ENCODE results near the gene NPDC1. TPM values are rescaled to one million over a fixed set of nuclear protein-coding genes. Genes with fewer than 3 reads are reported as not detected.

The NPDC1 gene
- total and polyA plus RNA-seq, 3 experiments from 2014 or later = 24.6 to 38.4 (median 27.5) TPM

GRCh38 chr9:137084526-137084925, 38.5 kb upstream of the NPDC1 start:
- CTCF ChIA-PET = interaction anchor here (1.0 to 2.5 kb wide), 2 partner anchors 14 to 20 kb away, joined by 3 to 8 read pairs; partner anchors contain the start of gene SAPCD2
- Mint-ChIP-seq H3K9me3 (no peaks in the 10 kb centered on the region), H3K4me3 (peak overlapping the region in 2 of 7 donors; percentile 15 to 73)

GRCh38 chr9:137083394-137084004, 37.5 kb upstream of the NPDC1 start:
- peak overlapping the region in 2 of 7 donors; percentile 12 to 61 for H3K4me3 Mint-ChIP-seq
- peaks cover 0 to 32% (median 0%) of the 10 kb centered on the region in 3 donors for H3K36me3 Mint-ChIP-seq
- H3K27ac ChIP-seq (ENCODE audit: low read depth, low read length) = no peak overlapping the region
- no peaks in the 10 kb centered on the region for H3K9me3 ChIP-seq (ENCODE audit: low read length)
- peaks cover 22% of the 10 kb centered on the region for H3K4me1 ChIP-seq (ENCODE audit: insufficient read depth, low read length)
- peaks cover 18 to 29% (median 18%) of the 10 kb centered on the region in 3 donors for H3K4me1 Mint-ChIP-seq
- H3K27ac Mint-ChIP-seq = peak overlapping the region in 1 of 8 donors; percentile 14
- peaks cover 3% of the 10 kb centered on the region for H3K36me3 ChIP-seq (ENCODE audit: insufficient read depth, low read length)
- H3K4me3 ChIP-seq (ENCODE audit: low read length) = no peak overlapping the region
- CTCF ChIA-PET = interaction anchor here (1.0 to 1.6 kb wide), 2 partner anchors 13 to 15 kb away, joined by 3 to 6 read pairs; partner anchors contain the start of gene SAPCD2
- POLR2A ChIA-PET = interaction anchor here (1.3 kb wide), 1 partner anchor 12 kb away, joined by 4 read pairs; no protein-coding TSS in a partner anchor
- H3K27me3 Mint-ChIP-seq = no peaks in the 10 kb centered on the region
- no peaks in the 10 kb centered on the region for H3K27me3 ChIP-seq (ENCODE audit: insufficient read depth, low read length, poor library complexity, severe bottlenecking)
- no peak for DNase-seq
- no peaks in the 10 kb centered on the region for H3K9me3 Mint-ChIP-seq

More at GRCh38 chr9:137084526-137084925, 38.5 kb upstream of the NPDC1 start:
- Histone ChIP-seq H3K9me3 (ENCODE audit: low read length) (no peaks in the 10 kb centered on the region), H3K36me3 (ENCODE audit: insufficient read depth, low read length) (peaks cover 3% of the 10 kb centered on the region), H3K27me3 (ENCODE audit: insufficient read depth, low read length, poor library complexity, severe bottlenecking) (no peaks in the 10 kb centered on the region), H3K27ac (ENCODE audit: low read depth, low read length) (no peak overlapping the region), H3K4me3 (ENCODE audit: low read length) (no peak overlapping the region), H3K4me1 (ENCODE audit: insufficient read depth, low read length) (peaks cover 19% of the 10 kb centered on the region)
- Mint-ChIP-seq H3K4me1 (peaks cover 21 to 39% (median 25%) of the 10 kb centered on the region in 3 donors), H3K36me3 (peaks cover 0 to 42% (median 4%) of the 10 kb centered on the region in 3 donors), H3K27ac (no peak overlapping the region), H3K27me3 (no peaks in the 10 kb centered on the region)
- POLR2A ChIA-PET = interaction anchor here (1.3 to 3.0 kb wide), 2 partner anchors 11 to 14 kb away, joined by 4 to 29 read pairs; partner anchors contain the start of gene SAPCD2
- no peak for DNase-seq

- peaks cover 0 to 28% (median 0%) of the 10 kb centered on the region in 3 donors for H3K36me3 Mint-ChIP-seq
- DNase-seq = no peak
- no peak overlapping the region for H3K4me3 Mint-ChIP-seq
- H3K4me1 ChIP-seq (ENCODE audit: insufficient read depth, low read length) = peaks cover 22% of the 10 kb centered on the region
- H3K27me3 ChIP-seq (ENCODE audit: insufficient read depth, low read length, poor library complexity, severe bottlenecking) = no peaks in the 10 kb centered on the region
- H3K4me3 ChIP-seq (ENCODE audit: low read length) = no peak overlapping the region
- CTCF ChIA-PET = interaction anchor here (1.6 kb wide), 1 partner anchor 15 kb away, joined by 6 read pairs; no protein-coding TSS in a partner anchor
- H3K27ac ChIP-seq (ENCODE audit: low read depth, low read length) = no peak overlapping the region
- peaks cover 3% of the 10 kb centered on the region for H3K36me3 ChIP-seq (ENCODE audit: insufficient read depth, low read length)
- POLR2A ChIA-PET = interaction anchor here (1.3 kb wide), 1 partner anchor 13 kb away, joined by 4 read pairs; no protein-coding TSS in a partner anchor
- H3K9me3 Mint-ChIP-seq = no peaks in the 10 kb centered on the region
- no peaks in the 10 kb centered on the region for H3K9me3 ChIP-seq (ENCODE audit: low read length)
- H3K27me3 Mint-ChIP-seq = no peaks in the 10 kb centered on the region
- H3K4me1 Mint-ChIP-seq = peaks cover 12 to 23% (median 13%) of the 10 kb centered on the region in 3 donors
- H3K27ac Mint-ChIP-seq = peak overlapping the region in 1 of 8 donors; percentile 14
Observed at GRCh38 chr9:137082925-137083290, 36.9 kb upstream of the NPDC1 start.

- H3K27ac ChIP-seq (ENCODE audit: low read depth, low read length) = no peak overlapping the region
- no peak for DNase-seq
- H3K27ac Mint-ChIP-seq = no peak overlapping the region
- no peaks in the 10 kb centered on the region for H3K27me3 ChIP-seq (ENCODE audit: insufficient read depth, low read length, poor library complexity, severe bottlenecking)
- ChIA-PET CTCF (interaction anchor here (1.1 to 1.6 kb wide), 3 partner anchors 12 to 19 kb away, joined by 3 to 6 read pairs (median 4); partner anchors contain the start of gene SAPCD2), POLR2A (no interaction called here)
- no peak overlapping the region for H3K4me3 ChIP-seq (ENCODE audit: low read length)
- H3K4me1 Mint-ChIP-seq = peaks cover 7 to 17% (median 8%) of the 10 kb centered on the region in 3 donors
- H3K9me3 ChIP-seq (ENCODE audit: low read length) = no peaks in the 10 kb centered on the region
- peaks cover 17% of the 10 kb centered on the region for H3K4me1 ChIP-seq (ENCODE audit: insufficient read depth, low read length)
- H3K4me3 Mint-ChIP-seq = peak overlapping the region in 1 of 7 donors; percentile 36
- H3K36me3 ChIP-seq (ENCODE audit: insufficient read depth, low read length) = peaks cover 3% of the 10 kb centered on the region
- H3K36me3 Mint-ChIP-seq = peaks cover 0 to 25% (median 0%) of the 10 kb centered on the region in 3 donors
- H3K9me3 Mint-ChIP-seq = no peaks in the 10 kb centered on the region
- no peaks in the 10 kb centered on the region for H3K27me3 Mint-ChIP-seq
Observed at GRCh38 chr9:137082222-137082924, 36.4 kb upstream of the NPDC1 start.

- Histone ChIP-seq H3K36me3 (ENCODE audit: insufficient read depth, low read length) (peaks cover 3% of the 10 kb centered on the region), H3K9me3 (ENCODE audit: low read length) (no peaks in the 10 kb centered on the region), H3K27ac (ENCODE audit: low read depth, low read length) (no peak overlapping the region), H3K4me3 (ENCODE audit: low read length) (no peak overlapping the region), H3K27me3 (ENCODE audit: insufficient read depth, low read length, poor library complexity, severe bottlenecking) (no peaks in the 10 kb centered on the region), H3K4me1 (ENCODE audit: insufficient read depth, low read length) (peaks cover 9% of the 10 kb centered on the region)
- Mint-ChIP-seq H3K27me3 (no peaks in the 10 kb centered on the region), H3K9me3 (no peaks in the 10 kb centered on the region), H3K27ac (no peak overlapping the region), H3K4me1 (peaks cover 2 to 10% (median 4%) of the 10 kb centered on the region in 3 donors), H3K4me3 (peak overlapping the region in 1 of 7 donors; percentile 46), H3K36me3 (peaks cover 0 to 20% (median 0%) of the 10 kb centered on the region in 3 donors)
- ChIA-PET CTCF (interaction anchor here (0.8 to 1.3 kb wide), 2 partner anchors 13 kb away, joined by 3 to 5 read pairs; no protein-coding TSS in a partner anchor), POLR2A (no interaction called here)
- DNase-seq = no peak
Observed at GRCh38 chr9:137080260-137081122, 34.5 kb upstream of the NPDC1 start.

- no peak overlapping the region for H3K27ac Mint-ChIP-seq
- no peak for DNase-seq
- no peaks in the 10 kb centered on the region for H3K9me3 ChIP-seq (ENCODE audit: low read length)
- peaks cover 0 to 20% (median 0%) of the 10 kb centered on the region in 3 donors for H3K36me3 Mint-ChIP-seq
- no peak overlapping the region for H3K27ac ChIP-seq (ENCODE audit: low read depth, low read length)
- H3K9me3 Mint-ChIP-seq = no peaks in the 10 kb centered on the region
- ChIA-PET POLR2A (no interaction called here), CTCF (interaction anchor here (1.3 to 1.4 kb wide), 2 partner anchors 9 to 12 kb away, joined by 4 to 5 read pairs; partner anchors contain the start of gene SAPCD2)
- H3K4me1 ChIP-seq (ENCODE audit: insufficient read depth, low read length) = peaks cover 7% of the 10 kb centered on the region
- peaks cover 0 to 5% (median 2%) of the 10 kb centered on the region in 3 donors for H3K4me1 Mint-ChIP-seq
- H3K4me3 Mint-ChIP-seq = peak overlapping the region in 5 of 7 donors; percentile 43 to 81 (median 45)
- H3K27me3 Mint-ChIP-seq = no peaks in the 10 kb centered on the region
- H3K27me3 ChIP-seq (ENCODE audit: insufficient read depth, low read length, poor library complexity, severe bottlenecking) = no peaks in the 10 kb centered on the region
- no peak overlapping the region for H3K4me3 ChIP-seq (ENCODE audit: low read length)
- peaks cover 3% of the 10 kb centered on the region for H3K36me3 ChIP-seq (ENCODE audit: insufficient read depth, low read length)
Observed at GRCh38 chr9:137079401-137079787, 33.4 kb upstream of the NPDC1 start.

GRCh38 chr9:137078701-137079400, 32.9 kb upstream of the NPDC1 start:
- DNase-seq = no peak
- H3K9me3 ChIP-seq (ENCODE audit: low read length) = no peaks in the 10 kb centered on the region
- peak overlapping the region; percentile 37 to 91 (median 46) for H3K4me3 Mint-ChIP-seq
- no peaks in the 10 kb centered on the region for H3K27me3 Mint-ChIP-seq
- peaks cover 0 to 19% (median 0%) of the 10 kb centered on the region in 3 donors for H3K36me3 Mint-ChIP-seq
- peaks cover 7% of the 10 kb centered on the region for H3K4me1 ChIP-seq (ENCODE audit: insufficient read depth, low read length)
- peaks cover 3% of the 10 kb centered on the region for H3K36me3 ChIP-seq (ENCODE audit: insufficient read depth, low read length)
- POLR2A ChIA-PET = no interaction called here
- no peaks in the 10 kb centered on the region for H3K9me3 Mint-ChIP-seq
- peak overlapping the region; percentile 47 for H3K4me3 ChIP-seq (ENCODE audit: low read length)
- H3K27ac Mint-ChIP-seq = peak overlapping the region in 1 of 8 donors; percentile 61
- CTCF ChIA-PET = interaction anchor here (1.1 to 1.4 kb wide), 3 partner anchors 8 to 12 kb away, joined by 3 to 4 read pairs (median 3); partner anchors contain the start of gene SAPCD2
- no peak overlapping the region for H3K27ac ChIP-seq (ENCODE audit: low read depth, low read length)
- no peaks in the 10 kb centered on the region for H3K27me3 ChIP-seq (ENCODE audit: insufficient read depth, low read length, poor library complexity, severe bottlenecking)
- H3K4me1 Mint-ChIP-seq = peaks cover 0 to 5% (median 2%) of the 10 kb centered on the region in 3 donors
